HepG2 (cell line): ENCODE results near the gene XXYLT1. TPM values are rescaled to one million over a fixed set of nuclear protein-coding genes. Genes with fewer than 3 reads are reported as not detected.

Source experiments
- ATAC-seq: fragments of 200-7000 bp; cut with Tn5 transposase; 3 replicates; pipeline ENCODE4 v1.9.1; 2020; ENCODE audit warnings: mild to moderate bottlenecking, moderate library complexity
- BruUV-seq: library from RNA; stranded (reverse); fragments of 400-500 nt; replicated peaks from 2 replicates; lab custom pipeline; 2021; lab: Mats Ljungman, UMichigan
- CTCF ChIA-PET: fragments of 300-600 bp; formaldehyde crosslinking; extraction: SDS; loops from one replicate; lab custom pipeline; 2021; ENCODE audit warnings: low total read pairs, inconsistent platforms, low intra/inter-chr PET ratio; lab: Yijun Ruan, JAX
- POLR2A ChIA-PET: fragments of 350-600 bp; sonication (Branson Sonifier 250); formaldehyde crosslinking; loops from one replicate; lab custom pipeline; 2020; ENCODE audit warnings: antibody characterized with exemption, inconsistent platforms; lab: Yijun Ruan, JAX
- DNase-seq: peaks from one replicate; pipeline ENCODE4 v3.0.0-alpha.2; 2015; ENCODE audit warnings: low spot score
- FAIRE-seq: peaks from 3 replicates; lab custom pipeline; 2011; peaks lifted over from hg19 to GRCh38; lab: Jason Lieb, UNC
- H2AFZ ChIP-seq: one replicate; pipeline ENCODE4 v1.6.1; 2011; ENCODE audit warnings: low read length, inconsistent platforms
- H3K27ac ChIP-seq: fragments of 300-600 bp; 3 replicates; pipeline ENCODE4 v1.8.0; 2011; ENCODE audit warnings: mixed run types, mild to moderate bottlenecking, mixed read lengths, low read length, inconsistent platforms; ENCODE audit not compliant: insufficient read depth; ENCODE audit errors: extremely low read length
- H3K27me3 ChIP-seq, 2 experiments: fragments of 200-600 bp in 1 of 2; 2 replicates in 1 of 2; 3 replicates in 1 of 2; pipeline versions ENCODE4 v1.6.0 to v1.8.0; 2011; ENCODE audit warnings: low read length in 2 of 2, mild to moderate bottlenecking in 2 of 2, moderate library complexity in 2 of 2, inconsistent platforms in 1 of 2; ENCODE audit not compliant: insufficient read depth in 2 of 2, control insufficient read depth in 1 of 2
- H3K36me3 ChIP-seq, 2 experiments: fragments of 200-600 bp in 1 of 2; replicated peaks in 1 of 2; 2 replicates in 1 of 2; 3 replicates in 1 of 2; pipeline versions ENCODE4 v1.5.1 to v1.8.0; 2011; ENCODE audit warnings: low read length in 2 of 2, inconsistent platforms in 1 of 2; ENCODE audit not compliant: insufficient read depth in 2 of 2, control insufficient read depth in 1 of 2
- H3K4me1 ChIP-seq: 2 replicates; pipeline ENCODE4 v1.5.1; 2012; ENCODE audit warnings: low read length, inconsistent platforms; ENCODE audit not compliant: insufficient read depth
- H3K4me2 ChIP-seq: 2 replicates; pipeline ENCODE4 v1.6.0; 2011; ENCODE audit warnings: low read depth, low read length, inconsistent platforms
- H3K4me3 ChIP-seq, 3 experiments: fragments of 200-600 bp in 1 of 3; sonication (generic), shearing (Covaris generic) in 1 of 3; replicated peaks in 1 of 3; 2 replicates each; pipeline ENCODE4 v1.5.1; 2011 to 2016; ENCODE audit warnings: low read length in 3 of 3, inconsistent platforms in 2 of 3, low read depth in 2 of 3, mild to moderate bottlenecking in 2 of 3, control low read depth in 1 of 3, mixed read lengths in 1 of 3; ENCODE audit not compliant: insufficient read depth in 1 of 3
- H3K79me2 ChIP-seq: one replicate; pipeline ENCODE4 v1.6.1; 2011; ENCODE audit warnings: low read length, inconsistent platforms; ENCODE audit not compliant: insufficient read depth
- H3K9ac ChIP-seq: 2 replicates; pipeline ENCODE4 v1.6.0; 2011; ENCODE audit warnings: mild to moderate bottlenecking, low read depth, low read length, inconsistent platforms; ENCODE audit not compliant: insufficient read depth
- H3K9me3 ChIP-seq: 2 replicates; pipeline ENCODE4 v1.5.1; 2012; ENCODE audit warnings: mild to moderate bottlenecking, low read length
- H4K20me1 ChIP-seq: 2 replicates; pipeline ENCODE4 v1.6.0; 2011; ENCODE audit warnings: inconsistent platforms, mild to moderate bottlenecking, low read length, moderate library complexity; ENCODE audit not compliant: insufficient read depth
- ATAD3A ChIP-seq: sonication (generic); formaldehyde crosslinking; IDR thresholded peaks from 2 replicates; pipeline ENCODE4 v1.4.0; 2020; ENCODE audit warnings: missing genetic modification reagents
- ATF7 ChIP-seq, 2 experiments: fragments of 450-650 bp in 1 of 2; sonication (generic) in 1 of 2; formaldehyde crosslinking in 1 of 2; IDR thresholded peaks; 2 replicates each; pipeline versions ENCODE4 v1.4.0 to v1.6.1; 2016 to 2020; ENCODE audit warnings: antibody characterized with exemption in 1 of 2, mild to moderate bottlenecking in 1 of 2, missing genetic modification reagents in 1 of 2
- CHCHD3 ChIP-seq: sonication (generic); formaldehyde crosslinking; IDR thresholded peaks from 2 replicates; pipeline ENCODE4 v1.8.0; 2022; ENCODE audit warnings: mild to moderate bottlenecking, missing genetic modification reagents, moderate library complexity
- HDAC6 ChIP-seq: fragments of 200-600 bp; sonication (generic); IDR thresholded peaks from 2 replicates; pipeline ENCODE4 v1.7.0; 2017; ENCODE audit warnings: mild to moderate bottlenecking, antibody characterized with exemption, low read length, low read depth
- MBD4 ChIP-seq: IDR thresholded peaks from 2 replicates; pipeline ENCODE4 v1.6.1; 2012; ENCODE audit warnings: low read length, inconsistent platforms, borderline replicate concordance
- RELA ChIP-seq: sonication (generic); formaldehyde crosslinking; IDR thresholded peaks from 2 replicates; pipeline ENCODE4 v1.4.0; 2020; ENCODE audit warnings: missing genetic modification reagents
- RFXANK ChIP-seq: IDR thresholded peaks from 2 replicates; pipeline ENCODE4 v1.6.1; 2016
- SP2 ChIP-seq: sonication (generic); formaldehyde crosslinking; IDR thresholded peaks from 2 replicates; pipeline ENCODE4 v1.5.1; 2020; ENCODE audit warnings: mild to moderate bottlenecking, missing genetic modification reagents
- ZBTB42 ChIP-seq: sonication (generic); formaldehyde crosslinking; IDR thresholded peaks from 2 replicates; pipeline ENCODE4 v1.5.0; 2020; ENCODE audit warnings: mild to moderate bottlenecking, missing genetic modification reagents
- ZNF101 ChIP-seq: sonication (generic); formaldehyde crosslinking; IDR thresholded peaks from 2 replicates; pipeline ENCODE4 v1.4.0; 2020; ENCODE audit warnings: mild to moderate bottlenecking, low read depth, missing genetic modification reagents, borderline replicate concordance
- ZNF264 ChIP-seq: sonication (generic); formaldehyde crosslinking; IDR thresholded peaks from 2 replicates; pipeline ENCODE4 v1.4.0; 2020; ENCODE audit warnings: missing genetic modification reagents
- ZNF572 ChIP-seq: sonication (generic); formaldehyde crosslinking; IDR thresholded peaks from 2 replicates; pipeline ENCODE4 v1.5.1; 2020; ENCODE audit warnings: mild to moderate bottlenecking, missing genetic modification reagents
- ZNF619 ChIP-seq: sonication (generic); formaldehyde crosslinking; IDR thresholded peaks from 2 replicates; pipeline ENCODE4 v1.4.0; 2020; ENCODE audit warnings: mild to moderate bottlenecking, missing genetic modification reagents
- ZNF878 ChIP-seq: sonication (generic); formaldehyde crosslinking; IDR thresholded peaks from 2 replicates; pipeline ENCODE4 v1.8.1; 2023; ENCODE audit warnings: mild to moderate bottlenecking, missing genetic modification reagents, moderate library complexity
- WGBS: methylation state at CpG from one replicate; pipeline ENCODE4 v1.1.6; 2017; ENCODE audit warnings: low lambda C conversion rate; 5-methylcytosine and 5-hydroxymethylcytosine counted together
- in situ Hi-C: cut with HindIII; loops from 2 replicates; pipeline ENCODE4 v1.10.0; 2017; ENCODE audit warnings: low pct_unique_long_range_greater_than_20kb; ENCODE audit not compliant: extremely low pct_ligation_motif_present
- intact Hi-C: fragments of 100-400 bp; cut with micrococcal nuclease; formaldehyde crosslinking; loops from one replicate; pipeline ENCODE4 v1.10.0; 2022; ENCODE audit not compliant: unreplicated experiment
- polyA plus RNA-seq, 8 experiments: library from polyadenylated mRNA; depleted of rRNA in 3 of 8; stranded (reverse) in 7 of 8; unstranded in 1 of 8; fragments of >200 nt; fragmentation: Illumina TruSeq in 4 of 8; extraction: Trizol in 4 of 8; gene quantifications; 2 replicates each; pipeline versions ENCODE4 v1.2.1 to v1.2.3, GENCODE V29; 2011 to 2016; ENCODE audit warnings: low read depth in 4 of 8, missing spikeins in 1 of 8, mixed read lengths in 1 of 8; ENCODE audit not compliant: insufficient read depth in 1 of 8
- total RNA-seq, 5 experiments: library from RNA; depleted of rRNA; stranded (reverse); fragments of >200 nt; fragmentation: Illumina TruSeq; extraction: Trizol; gene quantifications; 2 replicates each; pipeline ENCODE4 v1.2.3, GENCODE V29; 2016; ENCODE audit warnings: low read depth in 1 of 5

XXYLT1 gene
- total and polyA plus RNA-seq, 2 of the 13 experiments (the other 11 are each of a cell fraction or from before 2014, with no cell fraction given), result 17.7 to 19.0 TPM

- no peak for TF ChIP-seq SP2 (CRISPR knock-in tag)
- no peak for TF ChIP-seq ZNF572 (CRISPR knock-in tag)
- no peak for TF ChIP-seq RELA (CRISPR knock-in tag)
- TF ChIP-seq HDAC6, result no peak
- TF ChIP-seq ZBTB42 (CRISPR knock-in tag), result no peak
- TF ChIP-seq CHCHD3 (CRISPR knock-in tag), result no peak
- no peak for TF ChIP-seq RFXANK (CRISPR knock-in tag)
- TF ChIP-seq ZNF619, result no peak
- TF ChIP-seq MBD4, result no peak
- no peak for TF ChIP-seq ZNF878 (CRISPR knock-in tag)
- no peak for TF ChIP-seq ZNF101 (CRISPR knock-in tag)
Observed at GRCh38 chr3:195142519-195142918, 128.4 kb downstream of the XXYLT1 start (continued).

GRCh38 chr3:195140816-195141793 lies 129.9 kb downstream of the XXYLT1 start:
- Histone ChIP-seq H3K27me3 (no peaks in the 10 kb centered on the region), H3K36me3 (peaks cover 0 to 7% of the 10 kb centered on the region in 2 experiments; a peak in 1 of 5 replicates), H3K9ac (no peak overlapping the region), H4K20me1 (no peaks in the 10 kb centered on the region), H3K27ac (no peak overlapping the region), H3K79me2 (no peaks in the 10 kb centered on the region), H3K4me1 (no peaks in the 10 kb centered on the region), H3K9me3 (no peaks in the 10 kb centered on the region; the same call in 1 of the 2 replicates), H3K4me2 (no peak overlapping the region), H2AFZ (no peak overlapping the region), H3K4me3 (no peak overlapping the region)
- FAIRE-seq (no peak), DNase-seq (no peak), ATAC-seq (no peak)
- in situ Hi-C loops, result no loop called here
- BruUV-seq, result no TSS peak
- ChIA-PET CTCF (no interaction called here), POLR2A (no interaction called here)
- WGBS, result 98% methylated on average over 11 of the region's 12 CpGs
- TF ChIP-seq ZNF264 (CRISPR knock-in tag) (peak; percentile 89), ATF7 (IDR thresholded peaks at IDR 0.05) (0 out of 2 replicates have a peak, but pooled peaks have one; percentile 31), ATF7 (CRISPR knock-in tag; IDR thresholded peaks at IDR 0.05) (no peak), ATAD3A (CRISPR knock-in tag) (no peak)
- intact Hi-C loops, result no loop called here
